Renal cortex interstitium (tissue), 11 donors: ENCODE data around the gene INCA1. TPM values are rescaled to one million over a fixed set of nuclear protein-coding genes. Genes with fewer than 3 reads are reported as not detected.
A peak's percentile ranks its signal among the peaks of the same experiment; 100 is the strongest.

Experiments used
- DNase-seq, 11 donors: peaks; one replicate each; pipeline ENCODE4 v3.0.0-alpha.2; 2013; ENCODE audit warnings: low read depth in 9 of 11, low spot score in 4 of 11; ENCODE audit errors: extremely low read depth in 1 of 11
- polyA plus RNA-seq, 3 donors: library from polyadenylated mRNA; unstranded; fragments of 120-200 nt; gene quantifications; one replicate each; pipeline ENCODE4 v1.2.1, GENCODE V29; 2013; ENCODE audit not compliant: insufficient read length in 3 of 3

The INCA1 gene
- polyA plus RNA-seq, 3 donors, result 7.2 to 8.0 (median 7.2) TPM

GRCh38 chr17:4956493-4957061, 40.7 kb downstream of the INCA1 start:
- DNase-seq, result no peak

- DNase-seq, result no peak
These were observed 42.2 kb downstream of the INCA1 start for GRCh38 chr17:4955091-4955490.

GRCh38 chr17:4953451-4953961, 43.8 kb downstream of the INCA1 start:
- no peak for DNase-seq

GRCh38 chr17:4951486-4951885, 45.8 kb downstream of the INCA1 start:
- DNase-seq, result no peak

- DNase-seq, result no peak
These were observed 46.5 kb downstream of the INCA1 start, which contains the start of gene ENO3 for GRCh38 chr17:4950746-4951204. ENO3 (plus strand) TSS chr17:4951119; CDS start chr17:4951830, 711 bp downstream.

DNA sequence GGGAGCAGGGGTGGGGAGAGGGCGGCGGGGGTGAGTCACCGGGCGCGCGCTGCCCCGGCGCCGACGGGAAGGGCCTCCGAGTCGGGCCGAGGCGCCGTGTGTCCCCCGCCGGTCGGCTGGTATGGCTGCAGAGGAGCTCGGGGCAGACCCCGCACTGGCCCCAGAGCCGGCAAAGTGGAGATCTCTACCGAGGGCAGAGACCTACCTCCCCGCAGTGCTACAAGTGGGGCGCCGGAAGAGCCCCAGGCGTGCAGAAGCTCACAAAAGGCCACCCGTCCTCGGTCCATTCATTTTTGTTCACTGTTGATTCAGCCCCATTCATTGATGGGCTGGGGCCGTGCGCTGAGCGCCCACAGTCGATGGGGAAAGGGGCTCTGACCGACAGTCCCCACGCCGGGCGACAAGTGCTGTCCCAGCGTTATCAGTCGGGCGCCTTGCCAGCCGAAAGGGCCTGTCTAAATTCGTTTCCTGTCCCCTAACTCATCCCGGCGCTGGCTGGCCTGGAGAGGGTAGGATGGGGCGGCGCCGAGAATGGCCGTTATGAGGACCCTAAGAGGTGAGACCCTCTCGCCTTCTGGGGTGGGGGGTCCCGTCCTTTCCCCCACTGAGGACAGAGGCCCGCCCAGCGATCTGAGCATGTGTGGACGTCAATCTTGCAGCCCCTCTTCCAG, 47.1 kb downstream of the INCA1 start:
- DNase-seq, result no peak

GRCh38 chr17:4949321-4950074, 47.8 kb downstream of the INCA1 start:
- no peak for DNase-seq

DNA sequence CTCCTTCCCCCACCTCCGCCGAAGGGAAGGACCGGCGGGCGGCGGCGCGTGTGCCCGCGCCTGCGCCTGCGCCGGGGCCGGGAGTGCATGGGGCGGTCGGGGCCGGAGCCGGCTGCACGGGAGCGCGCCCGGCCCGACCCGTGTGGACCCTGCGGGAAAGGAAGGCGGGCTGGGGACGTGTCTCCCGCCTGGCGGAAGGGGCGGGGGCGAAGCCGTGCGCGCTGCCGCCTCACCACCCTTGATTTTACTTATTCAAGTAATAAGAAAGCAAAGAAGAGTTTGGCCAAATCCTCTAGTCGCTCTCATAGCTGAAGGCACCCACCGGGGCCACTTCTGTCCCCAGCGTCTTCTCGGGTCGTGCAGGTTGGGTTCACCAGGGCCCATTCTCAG, 48.4 kb downstream of the INCA1 start:
- DNase-seq, result peak in 9 of 11 donors; percentile 66 to 89 (median 83)

DNA sequence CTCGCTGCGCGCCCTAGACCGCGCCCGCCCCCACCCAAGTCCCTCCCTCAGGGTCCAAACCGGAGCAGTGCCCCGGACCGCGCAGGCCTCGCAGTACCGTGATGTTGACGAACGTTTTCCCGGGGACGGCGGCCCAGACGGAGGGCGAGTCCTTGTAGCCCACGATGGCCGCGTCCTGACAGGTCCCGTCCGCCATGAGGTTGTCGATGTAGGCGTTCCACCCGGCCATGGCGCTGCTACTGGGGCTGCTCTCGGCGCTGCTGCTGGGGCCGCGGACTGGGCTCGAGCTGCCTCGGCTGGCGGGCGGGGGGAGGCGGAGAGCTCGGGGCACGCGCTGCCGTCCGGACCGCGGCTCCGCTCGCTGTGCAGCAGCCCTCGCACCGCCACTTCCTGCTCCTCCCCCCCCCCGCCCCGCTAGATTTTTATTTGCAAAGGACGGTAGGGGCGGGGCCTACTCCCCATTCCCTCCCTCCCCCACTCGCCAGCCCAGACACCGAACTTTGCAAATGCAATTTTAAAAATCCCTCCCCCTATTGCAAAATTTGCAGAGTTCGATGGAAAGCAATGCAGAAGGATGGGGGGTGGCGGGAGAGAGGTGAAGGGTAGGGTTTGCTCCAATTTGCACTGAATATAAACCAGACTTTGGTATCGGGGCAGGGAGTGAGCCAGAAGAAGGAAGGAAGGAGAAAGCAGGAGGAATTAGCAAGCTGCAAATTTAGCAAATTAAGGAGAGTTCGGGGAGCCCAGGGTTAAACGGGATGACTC, 49.0 kb downstream of the INCA1 start, which contains the start of gene PFN1:
Gene PFN1 (minus strand): TSS at position 365 of the 765 bp plus-strand sequence. CDS start 136 bp downstream, at position 229.
- peak in 9 of 11 donors; percentile 64 to 86 (median 82) for DNase-seq

- peak in 1 of 11 donors; percentile 77 for DNase-seq
These were observed 49.7 kb downstream of the INCA1 start for GRCh38 chr17:4947411-4948165.

DNA sequence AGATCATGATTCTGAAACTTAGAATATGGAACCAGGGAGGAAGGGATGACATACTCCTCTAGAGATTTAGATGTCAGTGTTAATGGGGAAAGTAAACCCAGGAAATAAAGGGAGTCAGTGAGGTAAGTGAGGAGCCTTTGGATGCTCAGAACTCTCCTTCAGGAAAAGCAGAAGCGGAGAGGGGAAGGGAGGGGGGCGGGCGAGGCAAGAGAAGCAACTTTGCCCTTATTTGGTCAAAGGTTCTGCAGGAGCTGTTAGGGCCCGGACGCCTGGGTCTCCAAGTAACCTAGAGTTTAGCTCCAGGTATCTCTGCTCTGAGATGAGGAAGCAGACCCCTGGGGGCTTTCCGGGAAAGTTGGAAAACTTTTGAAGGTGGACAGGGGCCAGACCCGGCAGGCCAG, 50.3 kb downstream of the INCA1 start:
- DNase-seq, result no peak

GRCh38 chr17:4946312-4946976, 50.9 kb downstream of the INCA1 start:
- DNase-seq, result no peak

DNA sequence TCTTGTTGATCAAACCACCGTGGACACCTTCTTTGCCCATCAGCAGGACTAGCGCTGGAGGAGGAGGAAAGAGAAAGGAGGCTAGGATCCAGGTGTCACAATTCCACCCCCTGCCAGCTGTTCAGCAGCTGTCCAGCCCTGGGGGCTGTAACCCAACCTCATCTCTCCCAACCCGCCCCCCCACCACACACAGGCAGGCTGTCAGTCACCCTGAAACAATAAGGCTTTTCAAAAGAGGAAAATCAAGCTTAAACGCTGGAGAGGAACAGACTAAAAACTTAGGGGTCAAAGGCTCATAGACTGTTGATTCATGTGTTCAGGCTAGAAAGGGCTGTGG, 51.4 kb downstream of the INCA1 start:
- no peak for DNase-seq

GRCh38 chr17:4945176-4945943, 52.0 kb downstream of the INCA1 start:
- DNase-seq, result no peak

DNA sequence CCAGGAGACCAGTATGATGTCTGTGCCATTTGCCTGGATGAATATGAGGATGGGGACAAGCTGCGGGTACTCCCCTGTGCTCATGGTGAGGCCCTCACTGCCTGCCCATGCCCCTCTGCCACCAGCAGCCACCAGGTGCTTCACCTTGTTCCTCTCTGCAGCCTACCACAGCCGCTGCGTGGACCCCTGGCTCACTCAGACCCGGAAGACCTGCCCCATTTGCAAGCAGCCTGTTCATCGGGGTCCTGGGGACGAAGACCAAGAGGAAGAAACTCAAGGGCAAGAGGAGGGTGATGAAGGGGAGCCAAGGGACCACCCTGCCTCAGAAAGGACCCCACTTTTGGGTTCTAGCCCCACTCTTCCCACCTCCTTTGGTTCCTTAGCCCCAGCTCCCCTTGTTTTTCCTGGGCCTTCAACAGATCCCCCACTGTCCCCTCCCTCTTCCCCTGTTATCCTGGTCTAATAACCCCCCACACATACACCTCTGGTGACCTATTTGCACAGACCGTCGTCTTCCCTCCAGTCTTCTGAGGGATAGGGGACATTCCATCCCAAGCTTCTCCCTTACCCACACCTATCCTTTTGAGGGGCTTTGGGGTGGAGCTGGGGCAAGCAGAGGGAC, 52.7 kb downstream of the INCA1 start:
- DNase-seq, result no peak

GRCh38 chr17:4944163-4944553, 53.2 kb downstream of the INCA1 start:
- no peak for DNase-seq
